ENCODE results near the gene DAZAP1. TPM values are rescaled to one million over a fixed set of nuclear protein-coding genes. Genes with fewer than 3 reads are reported as not detected.

Gene DAZAP1
- total RNA-seq, 4 donors from 2014 or later: 41.5 to 75.4 (median 49.2) TPM

DNA sequence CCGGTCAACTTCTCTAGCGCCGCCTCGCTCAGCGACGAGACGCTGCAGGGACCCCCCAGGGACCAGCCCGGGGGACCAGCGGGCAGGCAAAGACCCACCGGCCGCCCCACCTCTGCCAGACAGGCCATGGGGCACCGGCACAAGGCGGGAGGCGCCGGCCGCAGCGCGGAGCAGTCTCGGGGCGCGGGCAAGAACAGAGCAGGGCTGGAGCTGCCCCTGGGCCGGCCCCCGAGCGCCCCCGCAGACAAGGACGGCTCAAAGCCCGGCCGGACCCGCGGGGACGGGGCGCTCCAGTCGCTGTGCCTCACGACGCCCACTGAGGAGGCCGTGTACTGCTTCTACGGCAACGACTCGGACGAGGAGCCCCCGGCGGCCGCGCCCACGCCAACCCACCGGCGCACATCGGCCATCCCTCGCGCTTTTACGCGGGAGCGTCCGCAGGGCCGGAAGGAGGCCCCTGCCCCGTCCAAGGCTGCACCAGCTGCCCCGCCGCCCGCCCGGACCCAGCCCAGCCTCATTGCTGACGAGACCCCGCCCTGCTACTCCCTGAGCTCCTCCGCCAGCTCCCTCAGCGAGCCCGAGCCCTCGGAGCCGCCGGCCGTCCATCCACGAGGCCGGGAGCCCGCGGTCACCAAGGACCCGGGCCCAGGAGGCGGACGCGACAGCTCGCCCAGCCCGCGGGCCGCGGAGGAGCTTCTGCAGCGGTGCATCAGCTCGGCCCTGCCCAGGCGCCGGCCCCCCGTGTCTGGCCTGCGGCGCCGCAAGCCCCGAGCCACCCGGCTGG, 60.3 kb downstream of the DAZAP1 start:
- H3K27ac ChIP-seq: no peak overlapping the region
- DNase-seq (ENCODE audit: low spot score in 2 of 2): no peak
- no peaks in the 10 kb centered on the region for H3K36me3 ChIP-seq
- peaks cover 79% of the 10 kb centered on the region for H3K27me3 ChIP-seq
- peaks cover 77% of the 10 kb centered on the region for H3K4me1 ChIP-seq
- H3K4me3 ChIP-seq: peak overlapping the region; percentile 51
- no peak for TF ChIP-seq EP300 (IDR thresholded peaks at IDR 0.05)
- no peak for TF ChIP-seq POLR2A (IDR thresholded peaks at IDR 0.05)
- no peak for TF ChIP-seq POLR2AphosphoS5 (IDR thresholded peaks at IDR 0.05)
- TF ChIP-seq, protein P1, sequence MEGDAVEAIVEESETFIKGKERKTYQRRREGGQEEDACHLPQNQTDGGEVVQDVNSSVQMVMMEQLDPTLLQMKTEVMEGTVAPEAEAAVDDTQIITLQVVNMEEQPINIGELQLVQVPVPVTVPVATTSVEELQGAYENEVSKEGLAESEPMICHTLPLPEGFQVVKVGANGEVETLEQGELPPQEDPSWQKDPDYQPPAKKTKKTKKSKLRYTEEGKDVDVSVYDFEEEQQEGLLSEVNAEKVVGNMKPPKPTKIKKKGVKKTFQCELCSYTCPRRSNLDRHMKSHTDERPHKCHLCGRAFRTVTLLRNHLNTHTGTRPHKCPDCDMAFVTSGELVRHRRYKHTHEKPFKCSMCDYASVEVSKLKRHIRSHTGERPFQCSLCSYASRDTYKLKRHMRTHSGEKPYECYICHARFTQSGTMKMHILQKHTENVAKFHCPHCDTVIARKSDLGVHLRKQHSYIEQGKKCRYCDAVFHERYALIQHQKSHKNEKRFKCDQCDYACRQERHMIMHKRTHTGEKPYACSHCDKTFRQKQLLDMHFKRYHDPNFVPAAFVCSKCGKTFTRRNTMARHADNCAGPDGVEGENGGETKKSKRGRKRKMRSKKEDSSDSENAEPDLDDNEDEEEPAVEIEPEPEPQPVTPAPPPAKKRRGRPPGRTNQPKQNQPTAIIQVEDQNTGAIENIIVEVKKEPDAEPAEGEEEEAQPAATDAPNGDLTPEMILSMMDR (IDR thresholded peaks at IDR 0.05): no peak
- WGBS: 2% methylated on average over 26 of the region's 92 CpGs
- no peaks in the 10 kb centered on the region for H3K9me3 ChIP-seq

DNA sequence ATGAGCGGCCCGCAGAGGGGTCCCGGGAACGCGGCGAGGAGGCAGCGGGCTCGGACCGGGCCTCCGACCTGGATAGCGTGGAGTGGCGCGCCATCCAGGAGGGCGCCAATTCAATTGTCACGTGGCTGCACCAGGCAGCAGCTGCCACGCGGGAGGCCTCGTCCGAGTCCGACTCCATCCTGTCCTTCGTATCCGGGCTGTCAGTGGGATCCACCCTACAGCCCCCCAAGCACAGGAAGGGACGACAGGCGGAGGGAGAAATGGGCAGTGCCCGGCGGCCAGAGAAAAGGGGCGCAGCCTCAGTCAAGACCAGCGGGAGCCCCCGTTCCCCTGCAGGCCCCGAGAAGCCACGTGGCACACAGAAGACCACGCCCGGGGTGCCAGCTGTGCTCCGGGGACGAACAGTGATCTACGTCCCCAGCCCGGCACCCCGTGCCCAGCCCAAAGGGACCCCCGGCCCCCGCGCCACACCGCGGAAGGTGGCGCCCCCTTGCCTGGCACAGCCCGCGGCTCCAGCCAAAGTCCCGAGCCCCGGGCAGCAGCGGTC, 61.0 kb downstream of the DAZAP1 start:
- no peak overlapping the region for H3K27ac ChIP-seq
- peaks cover 86% of the 10 kb centered on the region for H3K27me3 ChIP-seq
- 8% methylated on average over 9 of the region's 49 CpGs for WGBS

DNA sequence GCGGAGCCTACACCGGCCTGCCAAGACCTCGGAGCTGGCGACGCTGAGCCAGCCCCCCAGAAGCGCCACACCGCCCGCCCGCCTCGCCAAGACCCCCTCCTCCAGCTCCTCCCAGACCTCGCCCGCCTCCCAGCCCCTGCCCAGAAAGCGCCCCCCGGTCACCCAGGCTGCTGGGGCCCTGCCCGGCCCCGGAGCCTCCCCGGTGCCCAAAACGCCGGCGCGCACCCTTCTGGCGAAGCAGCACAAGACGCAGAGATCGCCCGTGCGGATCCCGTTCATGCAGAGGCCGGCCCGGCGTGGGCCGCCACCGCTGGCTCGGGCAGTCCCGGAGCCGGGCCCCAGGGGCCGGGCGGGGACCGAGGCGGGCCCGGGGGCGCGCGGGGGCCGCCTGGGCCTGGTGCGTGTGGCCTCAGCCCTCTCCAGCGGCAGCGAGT, 61.5 kb downstream of the DAZAP1 start:
- 20% methylated on average over 2 of the region's 47 CpGs for WGBS
- DNase-seq (ENCODE audit: low spot score in 2 of 2): no peak
- peak overlapping the region; percentile 51 for H3K4me3 ChIP-seq
- H3K27ac ChIP-seq: no peak overlapping the region
- no peaks in the 10 kb centered on the region for H3K9me3 ChIP-seq
- H3K36me3 ChIP-seq: no peaks in the 10 kb centered on the region
- H3K4me1 ChIP-seq: peaks cover 78% of the 10 kb centered on the region
- TF ChIP-seq, protein P1 (IDR thresholded peaks at IDR 0.05): no peak
- TF ChIP-seq EP300 (IDR thresholded peaks at IDR 0.05) (no peak), POLR2AphosphoS5 (IDR thresholded peaks at IDR 0.05) (no peak), POLR2A (IDR thresholded peaks at IDR 0.05) (no peak)
- peaks cover 89% of the 10 kb centered on the region for H3K27me3 ChIP-seq

More for the DNA sequence above, 61.0 kb downstream of the DAZAP1 start:
- Histone ChIP-seq H3K4me1 (peaks cover 78% of the 10 kb centered on the region), H3K4me3 (peak overlapping the region; percentile 51), H3K36me3 (no peaks in the 10 kb centered on the region), H3K9me3 (no peaks in the 10 kb centered on the region)
- no peak for DNase-seq (ENCODE audit: low spot score in 2 of 2)
- TF ChIP-seq, protein P1 (IDR thresholded peaks at IDR 0.05): no peak
- TF ChIP-seq POLR2A (IDR thresholded peaks at IDR 0.05) (no peak), EP300 (IDR thresholded peaks at IDR 0.05) (no peak), POLR2AphosphoS5 (IDR thresholded peaks at IDR 0.05) (no peak)

DNA sequence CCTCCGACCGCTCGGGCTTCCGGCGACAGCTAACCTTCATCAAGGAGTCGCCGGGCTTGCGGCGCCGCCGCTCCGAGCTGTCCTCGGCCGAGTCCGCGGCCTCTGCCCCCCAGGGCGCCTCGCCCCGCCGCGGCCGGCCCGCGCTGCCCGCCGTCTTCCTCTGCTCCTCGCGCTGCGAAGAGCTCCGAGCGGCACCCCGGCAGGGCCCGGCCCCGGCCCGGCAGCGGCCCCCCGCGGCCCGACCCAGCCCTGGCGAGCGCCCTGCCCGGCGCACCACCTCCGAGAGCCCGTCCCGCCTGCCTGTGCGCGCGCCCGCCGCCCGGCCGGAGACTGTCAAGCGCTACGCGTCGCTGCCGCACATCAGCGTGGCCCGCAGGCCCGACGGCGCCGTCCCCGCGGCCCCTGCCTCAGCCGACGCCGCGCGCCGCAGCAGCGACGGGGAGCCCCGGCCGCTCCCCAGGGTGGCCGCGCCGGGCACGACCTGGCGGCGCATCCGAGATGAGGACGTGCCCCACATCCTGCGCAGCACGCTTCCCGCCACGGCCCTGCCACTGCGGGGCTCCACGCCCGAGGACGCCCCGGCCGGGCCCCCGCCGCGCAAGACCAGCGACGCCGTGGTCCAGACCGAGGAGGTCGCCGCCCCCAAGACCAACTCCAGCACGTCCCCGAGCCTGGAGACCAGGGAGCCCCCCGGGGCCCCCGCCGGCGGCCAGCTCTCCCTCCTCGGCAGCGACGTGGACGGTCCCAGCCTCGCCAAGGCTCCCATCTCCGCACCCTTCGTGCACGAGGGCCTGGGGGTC, 62.1 kb downstream of the DAZAP1 start:
- TF ChIP-seq POLR2AphosphoS5 (IDR thresholded peaks at IDR 0.05) (no peak), EP300 (IDR thresholded peaks at IDR 0.05) (no peak), POLR2A (IDR thresholded peaks at IDR 0.05) (no peak)
- TF ChIP-seq, protein P1 (IDR thresholded peaks at IDR 0.05): no peak
- Histone ChIP-seq H3K36me3 (no peaks in the 10 kb centered on the region), H3K27ac (no peak overlapping the region), H3K27me3 (peaks cover 93% of the 10 kb centered on the region), H3K4me1 (peaks cover 81% of the 10 kb centered on the region), H3K9me3 (no peaks in the 10 kb centered on the region), H3K4me3 (peak overlapping the region; percentile 51)
- 0% methylated on average over 16 of the region's 117 CpGs for WGBS
- DNase-seq (ENCODE audit: low spot score in 2 of 2): no peak

DNA sequence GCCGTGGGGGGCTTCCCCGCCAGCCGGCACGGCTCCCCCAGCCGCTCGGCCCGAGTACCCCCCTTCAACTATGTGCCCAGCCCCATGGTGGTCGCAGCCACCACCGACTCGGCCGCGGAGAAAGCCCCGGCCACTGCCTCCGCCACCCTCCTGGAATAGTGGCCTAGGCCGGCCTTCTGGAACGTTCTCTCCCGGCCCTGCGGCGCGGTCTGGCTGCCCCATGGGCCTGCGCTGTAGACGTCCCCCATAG, 62.6 kb downstream of the DAZAP1 start:
- Histone ChIP-seq H3K9me3 (no peaks in the 10 kb centered on the region), H3K4me1 (peaks cover 81% of the 10 kb centered on the region), H3K27ac (no peak overlapping the region), H3K4me3 (peak overlapping the region; percentile 51), H3K27me3 (peaks cover 91% of the 10 kb centered on the region), H3K36me3 (no peaks in the 10 kb centered on the region)
- TF ChIP-seq EP300 (IDR thresholded peaks at IDR 0.05) (no peak), POLR2AphosphoS5 (IDR thresholded peaks at IDR 0.05) (no peak)
- TF ChIP-seq, protein P1 (IDR thresholded peaks at IDR 0.05): no peak
- WGBS: no CpG with 5 or more reads among the region's 22 CpGs
- no peak for DNase-seq (ENCODE audit: low spot score in 2 of 2)

Data from suprapubic skin (tissue), 4 donors.